Mucosa of stomach (tissue), 1 donor: Measurements from ENCODE around the gene RPS3.

Experiments used
- H3K27me3 ChIP-seq: one replicate; pipeline ENCODE4 v1.7.0; 2013; ENCODE audit warnings: mild to moderate bottlenecking, low read length; ENCODE audit not compliant: control insufficient read depth, insufficient read depth
- H3K36me3 ChIP-seq: one replicate; pipeline ENCODE4 v1.7.0; 2013; ENCODE audit warnings: low read length; ENCODE audit not compliant: control insufficient read depth, insufficient read depth
- H3K4me1 ChIP-seq: one replicate; pipeline ENCODE4 v1.7.0; 2013; ENCODE audit warnings: mild to moderate bottlenecking, low read length; ENCODE audit not compliant: control insufficient read depth, insufficient read depth
- H3K4me3 ChIP-seq: one replicate; pipeline ENCODE4 v1.7.0; 2013; ENCODE audit warnings: low read length
- H3K9ac ChIP-seq: one replicate; pipeline ENCODE4 v1.7.0; 2013; ENCODE audit warnings: mild to moderate bottlenecking, low read length, moderate library complexity
- H3K9me3 ChIP-seq: one replicate; pipeline ENCODE4 v1.7.0; 2013; ENCODE audit warnings: mild to moderate bottlenecking, low read length, moderate library complexity; ENCODE audit not compliant: control insufficient read depth
- donor health status: Pancreatic carcinoma.

Gene RPS3

DNA sequence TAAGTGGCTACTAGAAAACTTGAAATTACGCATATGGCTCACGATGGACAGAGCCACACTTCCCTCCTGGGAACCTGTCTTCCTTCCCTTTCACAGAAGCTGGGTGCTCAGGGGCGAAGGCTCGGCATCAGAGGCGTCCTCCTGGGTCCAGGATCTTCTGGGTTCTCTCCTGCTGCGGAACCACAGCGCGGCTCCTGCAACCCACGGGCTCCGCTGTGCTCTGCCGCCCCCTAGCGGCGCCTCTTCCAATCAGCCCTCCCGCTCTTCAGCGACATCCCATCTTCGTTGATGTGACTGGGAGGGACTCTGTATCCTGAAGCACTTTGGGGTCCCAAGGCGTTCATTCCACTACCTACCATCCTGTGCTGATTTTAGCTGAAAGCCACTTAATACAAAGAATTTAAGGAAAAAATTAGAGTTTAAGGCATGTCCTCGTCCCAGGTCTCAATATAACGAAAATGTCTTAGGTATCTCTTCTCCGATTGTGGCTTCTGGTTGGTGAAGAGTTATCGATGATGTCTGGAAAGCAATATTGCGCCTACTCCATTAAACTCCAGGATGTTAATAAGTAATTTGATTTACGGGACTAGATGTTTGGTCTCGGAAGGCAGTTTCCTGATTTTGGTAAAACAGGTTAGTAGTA lies 14.8 kb upstream of the RPS3 start:
- Histone ChIP-seq H3K9ac (no peak overlapping the region), H3K9me3 (no peaks in the 10 kb centered on the region), H3K4me3 (no peak overlapping the region), H3K4me1 (peaks cover 21% of the 10 kb centered on the region), H3K36me3 (no peaks in the 10 kb centered on the region), H3K27me3 (no peaks in the 10 kb centered on the region)

- Histone ChIP-seq H3K9ac (no peak overlapping the region), H3K36me3 (no peaks in the 10 kb centered on the region), H3K4me3 (no peak overlapping the region), H3K9me3 (no peaks in the 10 kb centered on the region), H3K27me3 (no peaks in the 10 kb centered on the region), H3K4me1 (peaks cover 6% of the 10 kb centered on the region)
Observed at GRCh38 chr11:75386942-75387630, 12.2 kb upstream of the RPS3 start.

- Histone ChIP-seq H3K4me1 (peaks cover 6% of the 10 kb centered on the region), H3K9me3 (no peaks in the 10 kb centered on the region), H3K4me3 (no peak overlapping the region), H3K36me3 (no peaks in the 10 kb centered on the region), H3K27me3 (no peaks in the 10 kb centered on the region), H3K9ac (no peak overlapping the region)
Observed at GRCh38 chr11:75387736-75388294, 11.5 kb upstream of the RPS3 start.

GRCh38 chr11:75388386-75389275 lies 10.7 kb upstream of the RPS3 start:
- Histone ChIP-seq H3K4me1 (peaks cover 6% of the 10 kb centered on the region), H3K9me3 (no peaks in the 10 kb centered on the region), H3K36me3 (no peaks in the 10 kb centered on the region), H3K4me3 (no peak overlapping the region), H3K27me3 (no peaks in the 10 kb centered on the region), H3K9ac (no peak overlapping the region)

DNA sequence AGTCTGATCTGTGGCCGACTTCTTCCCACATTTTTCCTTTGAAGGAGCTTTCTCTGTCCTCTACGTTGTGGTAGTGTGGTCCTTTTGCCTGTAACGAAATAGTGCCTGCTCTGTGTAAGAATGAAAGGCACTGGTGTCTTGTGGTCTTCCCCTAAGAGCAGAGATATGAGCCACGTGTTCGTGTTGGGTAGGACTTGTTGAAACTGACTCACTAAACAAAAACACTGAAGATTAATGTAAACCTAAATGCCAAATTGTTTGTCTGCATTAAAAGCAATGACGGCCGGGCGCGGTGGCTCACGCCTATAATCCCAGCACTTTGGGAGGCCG lies 10.1 kb upstream of the RPS3 start:
- no peak overlapping the region for H3K4me3 ChIP-seq
- H3K36me3 ChIP-seq: no peaks in the 10 kb centered on the region
- H3K4me1 ChIP-seq: peaks cover 6% of the 10 kb centered on the region
- no peaks in the 10 kb centered on the region for H3K9me3 ChIP-seq
- no peak overlapping the region for H3K9ac ChIP-seq
- no peaks in the 10 kb centered on the region for H3K27me3 ChIP-seq

GRCh38 chr11:75389925-75390324 lies 9.4 kb upstream of the RPS3 start:
- Histone ChIP-seq H3K9ac (no peak overlapping the region), H3K4me1 (peaks cover 6% of the 10 kb centered on the region), H3K36me3 (no peaks in the 10 kb centered on the region), H3K9me3 (no peaks in the 10 kb centered on the region), H3K4me3 (no peak overlapping the region), H3K27me3 (no peaks in the 10 kb centered on the region)

DNA sequence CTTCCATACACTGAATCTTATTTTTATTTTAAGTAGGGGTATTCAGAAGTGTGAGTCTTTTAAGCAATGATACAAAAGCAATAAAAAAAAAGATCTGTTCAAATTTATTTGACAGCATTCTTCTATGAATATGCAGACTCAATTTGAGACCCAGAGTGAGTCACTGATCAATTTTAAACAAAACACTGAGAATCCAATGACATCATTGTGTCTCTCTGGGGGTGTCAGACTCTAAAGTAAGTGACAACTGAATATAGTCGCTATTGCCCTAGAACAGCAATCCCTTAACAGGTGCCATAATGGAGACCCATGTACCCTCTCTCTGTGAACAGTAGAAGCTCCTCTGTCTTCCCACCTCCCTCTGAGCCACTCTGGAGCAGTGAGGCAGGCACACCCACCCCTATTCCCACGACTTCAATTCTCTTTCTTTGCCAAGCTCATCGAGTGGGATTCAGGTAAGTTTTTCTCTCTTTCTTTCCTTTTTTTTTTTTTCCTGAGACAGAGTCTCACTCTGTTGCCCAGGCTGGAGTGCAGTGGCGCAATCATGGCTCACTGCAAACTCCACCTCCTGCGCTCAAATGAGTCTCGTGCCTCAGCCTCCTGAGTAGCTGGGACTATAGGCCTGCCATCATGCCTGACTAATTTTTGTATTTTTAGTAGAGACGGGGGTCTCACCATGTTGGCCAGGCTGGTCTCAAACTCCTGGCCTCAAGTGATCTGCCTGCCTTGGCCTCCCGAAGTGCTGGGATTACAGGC lies 5.1 kb upstream of the RPS3 start:
- H3K9me3 ChIP-seq: no peaks in the 10 kb centered on the region

DNA sequence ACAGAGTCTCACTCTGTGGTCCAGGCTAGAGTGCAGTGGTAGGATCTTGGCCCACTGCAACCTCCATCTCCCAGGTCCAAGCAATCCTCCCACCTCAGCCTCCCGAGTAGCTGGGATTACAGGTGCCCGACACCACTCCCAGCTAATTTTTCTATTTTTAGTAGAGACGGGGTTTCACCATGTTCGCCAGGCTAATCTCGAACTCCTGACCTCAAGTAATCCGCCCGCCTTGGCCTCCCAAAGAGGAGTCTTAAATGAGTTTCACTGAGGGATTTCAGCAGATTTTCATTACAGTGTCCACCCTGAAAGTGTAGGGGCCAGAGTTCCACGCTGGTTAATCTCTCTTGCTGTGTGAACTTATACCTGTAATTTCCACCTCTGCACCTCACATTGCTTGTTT lies 412 bp upstream of the RPS3 start:
- Histone ChIP-seq H3K4me3 (no peak overlapping the region), H3K9me3 (no peaks in the 10 kb centered on the region), H3K4me1 (peaks cover 16% of the 10 kb centered on the region), H3K36me3 (peaks cover 19% of the 10 kb centered on the region), H3K27me3 (no peaks in the 10 kb centered on the region), H3K9ac (no peak overlapping the region)

More for the DNA sequence above, 5.1 kb upstream of the RPS3 start:
- Histone ChIP-seq H3K9ac (no peak overlapping the region), H3K4me1 (no peaks in the 10 kb centered on the region), H3K27me3 (no peaks in the 10 kb centered on the region), H3K4me3 (no peak overlapping the region), H3K36me3 (no peaks in the 10 kb centered on the region)

DNA sequence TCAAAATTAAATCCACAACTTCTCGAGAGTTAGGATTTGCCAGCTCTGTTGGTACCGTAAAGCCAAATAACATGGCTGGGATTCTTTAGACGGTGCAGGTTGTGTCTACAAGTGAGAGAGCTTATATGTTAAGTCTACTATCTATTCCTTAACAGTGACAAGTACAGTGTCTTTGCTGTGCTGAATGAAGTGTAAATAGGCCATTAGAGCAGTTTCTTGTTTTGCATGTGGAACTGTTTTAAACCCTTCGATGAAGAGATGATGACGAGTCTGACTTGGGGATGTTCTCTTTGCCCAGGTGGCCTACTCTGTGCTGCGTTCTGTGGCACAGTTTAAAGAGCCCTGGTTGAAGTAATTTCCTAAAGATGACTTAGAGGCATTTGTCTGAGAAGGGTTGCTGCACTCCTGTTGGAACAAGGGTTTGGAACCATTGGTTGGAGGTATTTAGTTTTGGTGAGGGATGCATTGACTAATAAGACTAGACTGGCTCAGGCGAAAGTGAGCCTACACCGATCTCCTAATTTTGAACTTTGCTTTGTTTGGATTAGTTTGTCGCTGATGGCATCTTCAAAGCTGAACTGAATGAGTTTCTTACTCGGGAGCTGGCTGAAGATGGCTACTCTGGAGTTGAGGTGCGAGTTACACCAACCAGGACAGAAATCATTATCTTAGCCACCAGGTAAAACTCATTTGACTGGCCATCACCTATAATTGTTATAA lies 988 bp downstream of the RPS3 start:
- Histone ChIP-seq H3K9ac (peak overlapping the region; percentile 94), H3K4me3 (peak overlapping the region; percentile 56), H3K9me3 (no peaks in the 10 kb centered on the region), H3K36me3 (peaks cover 19% of the 10 kb centered on the region), H3K27me3 (no peaks in the 10 kb centered on the region), H3K4me1 (peaks cover 16% of the 10 kb centered on the region)

GRCh38 chr11:75402002-75402773 lies 2.9 kb downstream of the RPS3 start:
- peaks cover 31% of the 10 kb centered on the region for H3K36me3 ChIP-seq
- no peak overlapping the region for H3K9ac ChIP-seq
- H3K27me3 ChIP-seq: no peaks in the 10 kb centered on the region
- H3K9me3 ChIP-seq: no peaks in the 10 kb centered on the region
- peaks cover 16% of the 10 kb centered on the region for H3K4me1 ChIP-seq
- no peak overlapping the region for H3K4me3 ChIP-seq
